HCT116 (cell line): ENCODE results near the gene FNDC3B. TPM values are rescaled to one million over a fixed set of nuclear protein-coding genes. Genes with fewer than 3 reads are reported as not detected.
A peak's percentile ranks its signal among the peaks of the same experiment; 100 is the strongest.

Experiments
- ATAC-seq: fragments of 200-7000 bp; cut with Tn5 transposase; 2 replicates; pipeline ENCODE4 v1.9.1; 2020; ENCODE audit warnings: mild to moderate bottlenecking, moderate library complexity
- BruUV-seq: library from RNA; stranded (reverse); fragments of 400-500 nt; replicated peaks from 2 replicates; lab custom pipeline; 2021; lab: Mats Ljungman, UMichigan
- CTCF ChIA-PET: fragments of 300-600 bp; sonication (Branson Sonifier 250); formaldehyde crosslinking; loops from one replicate; lab custom pipeline; 2021; ENCODE audit warnings: antibody characterized with exemption; lab: Charles Lee
- POLR2A ChIA-PET: fragments of 300-600, 350-600 bp; sonication (Branson Sonifier 250); formaldehyde crosslinking; loops from one replicate; lab custom pipeline; 2021; ENCODE audit warnings: antibody characterized with exemption; lab: Charles Lee
- RAD21 ChIA-PET, 2 experiments: fragments of 300-600 bp; sonication (Branson Sonifier 250); formaldehyde crosslinking; loops; one replicate each; lab custom pipeline; 2023; ENCODE audit warnings: low total read pairs in 2 of 2; ENCODE audit not compliant: uncharacterized antibody in 2 of 2, unreplicated experiment in 2 of 2, low non-redundant PET in 1 of 2; lab: Charles Lee
- DNase-seq: peaks from one replicate; pipeline ENCODE4 v3.0.0-alpha.2; 2010; ENCODE audit warnings: low read depth, low spot score
- H2AFZ ChIP-seq: fragments of 200-600 bp; shearing (Covaris generic), sonication (generic); 2 replicates; pipeline ENCODE4 v1.6.1; 2017; ENCODE audit warnings: low read depth, mixed run types, mixed read lengths, antibody characterized with exemption, low read length; ENCODE audit not compliant: poor library complexity, severe bottlenecking
- H3K27ac ChIP-seq: 2 replicates; pipeline ENCODE4 v1.5.1; 2012; ENCODE audit warnings: low read depth, low read length
- H3K27me3 ChIP-seq: fragments of 200-600 bp; sonication (generic); 2 replicates; pipeline ENCODE4 v1.6.1; 2016; ENCODE audit warnings: mixed run types, low read length, mixed read lengths; ENCODE audit not compliant: insufficient read depth
- H3K36me3 ChIP-seq, 2 experiments: fragments of 200-500 bp in 1 of 2; fragments of 200-600 bp in 1 of 2; sonication (Bioruptor generic) in 1 of 2; sonication (generic) in 1 of 2; 2 replicates each; pipeline versions ENCODE4 v1.5.1 to v1.6.1; 2014 to 2016; ENCODE audit warnings: low read length in 2 of 2, inconsistent platforms in 1 of 2, mixed read lengths in 1 of 2, mixed run types in 1 of 2; ENCODE audit not compliant: insufficient read depth in 2 of 2, control insufficient read depth in 1 of 2
- H3K4me1 ChIP-seq, 2 experiments: fragments of 200-600 bp in 1 of 2; sonication (generic) in 1 of 2; 2 replicates each; pipeline versions ENCODE4 v1.5.1 to v1.6.1; 2012 to 2017; ENCODE audit warnings: low read length in 2 of 2, inconsistent platforms in 1 of 2, mild to moderate bottlenecking in 1 of 2, mixed read lengths in 1 of 2, mixed run types in 1 of 2, moderate library complexity in 1 of 2; ENCODE audit not compliant: insufficient read depth in 2 of 2, control insufficient read depth in 1 of 2
- H3K4me2 ChIP-seq: fragments of 200-600 bp; sonication (generic); 2 replicates; pipeline ENCODE4 v1.6.1; 2017; ENCODE audit warnings: mixed run types, low read length, mixed read lengths
- H3K4me3 ChIP-seq, 2 experiments: fragments of 200-600 bp in 1 of 2; sonication (generic) in 1 of 2; replicated peaks in 1 of 2; 2 replicates each; pipeline ENCODE4 v1.5.1; 2011 to 2016; ENCODE audit warnings: low read length in 2 of 2, control low read depth in 1 of 2, low read depth in 1 of 2, mild to moderate bottlenecking in 1 of 2, mixed read lengths in 1 of 2, mixed run types in 1 of 2
- H3K79me2 ChIP-seq: fragments of 200-600 bp; sonication (generic); 2 replicates; pipeline ENCODE4 v1.6.1; 2017; ENCODE audit warnings: mild to moderate bottlenecking, mixed run types, low read length, moderate library complexity, mixed read lengths; ENCODE audit not compliant: insufficient read depth
- H3K9ac ChIP-seq: fragments of 200-600 bp; sonication (generic); 2 replicates; pipeline ENCODE4 v1.6.1; 2016; ENCODE audit warnings: low read length, mixed read lengths
- H3K9me2 ChIP-seq: fragments of 200-600 bp; sonication (generic), shearing (Covaris generic); 2 replicates; pipeline ENCODE4 v1.6.1; 2017; ENCODE audit warnings: mixed run types, mild to moderate bottlenecking, moderate library complexity; ENCODE audit not compliant: insufficient read depth
- H3K9me3 ChIP-seq, 2 experiments: fragments of 200-500 bp in 1 of 2; fragments of 200-600 bp in 1 of 2; sonication (Bioruptor generic) in 1 of 2; sonication (generic) in 1 of 2; 2 replicates each; pipeline ENCODE4 v1.6.1; 2014 to 2017; ENCODE audit warnings: low read length in 2 of 2, mixed read lengths in 2 of 2, inconsistent platforms in 1 of 2, low read depth in 1 of 2, mild to moderate bottlenecking in 1 of 2, mixed run types in 1 of 2, moderate library complexity in 1 of 2; ENCODE audit not compliant: control insufficient read depth in 1 of 2, insufficient read depth in 1 of 2
- H4K20me1 ChIP-seq: fragments of 200-600 bp; sonication (generic), shearing (Covaris generic); 2 replicates; pipeline ENCODE4 v1.6.1; 2017; ENCODE audit warnings: mixed run types, mild to moderate bottlenecking, moderate library complexity; ENCODE audit not compliant: insufficient read depth
- ATF3 ChIP-seq: IDR thresholded peaks from 2 replicates; pipeline ENCODE4 v1.6.1; 2012
- CEBPB ChIP-seq: IDR thresholded peaks from 2 replicates; pipeline ENCODE4 v1.6.1; 2012; ENCODE audit warnings: low read depth
- EZH2 ChIP-seq: fragments of 200-600 bp; sonication (generic); IDR thresholded peaks from 2 replicates; pipeline ENCODE4 v1.6.1; 2017; ENCODE audit warnings: antibody characterized with exemption, mixed run types
- FOSL1 ChIP-seq: IDR thresholded peaks from 2 replicates; pipeline ENCODE4 v1.6.1; 2012; ENCODE audit warnings: low read depth
- POLR2A ChIP-seq: IDR thresholded peaks from 2 replicates; pipeline ENCODE4 v1.7.0; 2011; ENCODE audit warnings: borderline replicate concordance; ENCODE audit not compliant: insufficient read depth, insufficient read length; ENCODE audit errors: extremely low read depth
- POLR2AphosphoS5 ChIP-seq: IDR thresholded peaks from 2 replicates; pipeline ENCODE4 v1.6.1; 2011; ENCODE audit warnings: mild to moderate bottlenecking, low read depth, low read length, moderate library complexity
- RAD21 ChIP-seq: IDR thresholded peaks from 2 replicates; pipeline ENCODE4 v1.6.1; 2012; ENCODE audit warnings: low read depth, mild to moderate bottlenecking
- REST ChIP-seq: IDR thresholded peaks from 2 replicates; pipeline ENCODE4 v1.6.1; 2012; ENCODE audit warnings: low read depth
- TCF7L2 ChIP-seq: IDR thresholded peaks from 2 replicates; pipeline ENCODE4 v1.7.0; 2011; ENCODE audit warnings: borderline replicate concordance, inconsistent platforms; ENCODE audit not compliant: insufficient read depth, insufficient read length; ENCODE audit errors: extremely low read depth
- YY1 ChIP-seq: IDR thresholded peaks from 2 replicates; pipeline ENCODE4 v1.6.1; 2011; ENCODE audit warnings: low read length, low read depth, moderate library complexity, mild to moderate bottlenecking; ENCODE audit not compliant: insufficient replicate concordance; ENCODE audit errors: extremely low read depth
- ZFX ChIP-seq: fragments of 450-650 bp; IDR thresholded peaks from 2 replicates; pipeline ENCODE4 v1.6.1; 2017
- ZNF274 ChIP-seq: fragments of 200-500 bp; sonication (Bioruptor generic); IDR thresholded peaks from 2 replicates; pipeline ENCODE4 v1.6.1; 2014; ENCODE audit warnings: mild to moderate bottlenecking, low read depth, low read length, inconsistent platforms
- intact Hi-C: fragments of 100-400 bp; cut with micrococcal nuclease; formaldehyde crosslinking; loops from 2 replicates; pipeline ENCODE4 v1.10.0; 2022
- total RNA-seq: library from RNA; stranded (reverse); gene quantifications from one replicate; pipeline ENCODE4 v1.2.1, GENCODE V29; 2021; ENCODE audit not compliant: unreplicated experiment

The FNDC3B gene
- total RNA-seq, 1 experiment from 2014 or later, result 45.7 TPM

GRCh38 chr3:172333042-172333377 lies 293.6 kb downstream of the FNDC3B start:
- Histone ChIP-seq H2AFZ (no peak overlapping the region), H3K9ac (no peak overlapping the region), H3K4me3 (no peak overlapping the region), H3K79me2 (no peaks in the 10 kb centered on the region), H3K9me2 (no peaks in the 10 kb centered on the region), H3K27me3 (no peaks in the 10 kb centered on the region), H3K9me3 (no peaks in the 10 kb centered on the region), H3K4me1 (no peaks in the 10 kb centered on the region), H4K20me1 (no peaks in the 10 kb centered on the region), H3K4me2 (no peak overlapping the region), H3K27ac (no peak overlapping the region), H3K36me3 (peaks cover 5 to 6% of the 10 kb centered on the region in 2 experiments; a peak in 2 of 4 replicates)
- no TSS peak for BruUV-seq
- no peak for ATAC-seq
- ChIA-PET RAD21 (interaction anchor here (1.1 to 1.5 kb wide), 2 partner anchors 144 kb away, joined by 4 to 11 read pairs; no protein-coding TSS in a partner anchor), CTCF (interaction anchor here (0.9 to 3.3 kb wide), 21 partner anchors 8 to 335 kb away, joined by 3 to 36 read pairs (median 6); no protein-coding TSS in a partner anchor), POLR2A (no interaction called here)
- TF ChIP-seq POLR2AphosphoS5, result no peak
- TF ChIP-seq FOSL1, result no peak
- TF ChIP-seq CEBPB, result no peak
- TF ChIP-seq RAD21, result no peak
- no peak for TF ChIP-seq TCF7L2
- no peak for TF ChIP-seq ZFX
- no peak for DNase-seq
- intact Hi-C loops, result loop anchor here (10.0 kb wide), 1 partner anchor 298 kb away; the partner anchor contains the start of gene FNDC3B

DNA sequence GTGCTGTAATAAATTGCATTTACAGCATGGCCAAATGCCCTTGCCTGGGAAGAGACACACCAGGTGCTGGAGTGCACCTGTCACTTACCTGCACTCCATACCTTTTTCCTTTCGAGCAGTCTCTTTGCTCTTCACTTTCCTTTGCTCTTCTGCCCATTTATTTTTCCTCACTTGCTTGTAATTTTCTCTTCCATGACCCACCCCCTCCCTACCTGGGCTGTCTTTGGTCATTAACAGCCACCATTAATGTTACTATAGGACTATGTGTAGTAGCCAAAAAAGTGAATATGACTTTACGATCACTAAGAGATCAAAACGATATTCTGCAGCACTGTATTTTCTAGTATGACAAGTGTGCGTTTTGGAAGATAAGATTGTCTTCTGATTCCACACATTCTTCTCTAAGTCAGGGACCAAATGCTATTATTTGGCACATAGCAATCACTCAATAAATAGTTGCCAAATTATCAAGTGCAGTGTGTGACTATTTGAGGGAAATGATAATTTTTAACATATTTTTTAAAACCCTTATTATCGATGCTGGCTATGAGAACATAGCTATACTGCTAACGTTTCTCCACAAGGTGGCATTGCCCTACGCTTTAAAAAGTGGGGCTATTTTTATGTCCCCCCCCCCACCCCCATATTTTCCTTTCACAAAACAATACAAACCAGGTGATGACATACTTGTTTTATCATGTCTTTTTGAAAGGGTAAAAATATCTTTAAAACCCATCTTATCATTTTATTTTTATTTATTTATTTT lies 294.5 kb downstream of the FNDC3B start:
- Histone ChIP-seq H3K27me3 (no peaks in the 10 kb centered on the region), H4K20me1 (no peaks in the 10 kb centered on the region), H3K9me3 (no peaks in the 10 kb centered on the region), H3K4me1 (no peaks in the 10 kb centered on the region), H2AFZ (no peak overlapping the region), H3K4me2 (no peak overlapping the region), H3K4me3 (no peak overlapping the region), H3K36me3 (peaks cover 5 to 6% of the 10 kb centered on the region in 2 experiments; a peak in 2 of 4 replicates), H3K27ac (no peak overlapping the region), H3K79me2 (no peaks in the 10 kb centered on the region), H3K9ac (no peak overlapping the region), H3K9me2 (no peaks in the 10 kb centered on the region)
- intact Hi-C loops, result loop anchor here (10.0 kb wide), 1 partner anchor 299 kb away; the partner anchor contains the start of gene FNDC3B
- ChIA-PET POLR2A (interaction anchor here (0.6 kb wide), 1 partner anchor 144 kb away, joined by 3 read pairs; no protein-coding TSS in a partner anchor), CTCF (interaction anchor here (1.0 to 3.3 kb wide), 3 partner anchors 8 to 143 kb away, joined by 5 to 36 read pairs (median 6); no protein-coding TSS in a partner anchor), RAD21 (interaction anchor here in 1 of 2 experiments (0.6 kb wide), 1 partner anchor 327 kb away, joined by 3 read pairs; no protein-coding TSS in a partner anchor)
- no peak for DNase-seq
- no TSS peak for BruUV-seq
- ATAC-seq, result no peak
- no peak for TF ChIP-seq ATF3
- peak; percentile 39; the same call in 1 of the 2 replicates for TF ChIP-seq RAD21
- no peak for TF ChIP-seq YY1
- TF ChIP-seq EZH2, result no peak
- TF ChIP-seq POLR2A, result no peak
- TF ChIP-seq ZNF274, result no peak
- no peak for TF ChIP-seq REST
- TF ChIP-seq TCF7L2, result no peak
